ENCODE results near the gene ETV5. TPM values are rescaled to one million over a fixed set of nuclear protein-coding genes. Genes with fewer than 3 reads are reported as not detected.
A peak's percentile ranks its signal among the peaks of the same experiment; 100 is the strongest.

Gene ETV5
- total and polyA plus RNA-seq, 10 of the 15 experiments (the other 5 are each of a cell fraction or from before 2014, with no cell fraction given): 5.0 to 18.4 (median 7.4) TPM

GRCh38 chr3:186079925-186080324 is 29.0 kb downstream of the ETV5 start:
- no peaks in the 10 kb centered on the region for H3K36me3 ChIP-seq (ENCODE audit: control insufficient read depth in 2 of 2, insufficient read depth in 2 of 2, low read length in 1 of 2)
- ChIA-PET POLR2A (interaction anchor here (1.0 kb wide), 1 partner anchor 12 kb away, joined by 3 read pairs; no protein-coding TSS in a partner anchor), CTCF (no interaction called here), RAD21 (ENCODE audit: unreplicated experiment) (interaction anchor here (0.8 to 3.3 kb wide), 3 partner anchors 10 to 461 kb away, joined by 3 to 14 read pairs (median 3); no protein-coding TSS in a partner anchor), SMC1A (ENCODE audit: uncharacterized antibody, unreplicated experiment) (interaction anchor here (1.1 to 4.8 kb wide), 4 partner anchors 11 to 146 kb away, joined by 3 to 30 read pairs (median 6); no protein-coding TSS in a partner anchor)
- H3K4me1 ChIP-seq (ENCODE audit: control insufficient read depth, insufficient read depth, low read length): no peaks in the 10 kb centered on the region
- H3K4me3 ChIP-seq: no peak overlapping the region
- H3K9me3 ChIP-seq (replicated peaks; ENCODE audit: control insufficient read depth, insufficient read depth, low read length): peaks cover 2% of the 10 kb centered on the region; the same call in 1 of the 3 replicates
- H2AFZ ChIP-seq (ENCODE audit: control insufficient read depth, low read depth, low read length): no peak overlapping the region
- in situ Hi-C loops (cut with MboI) (no loop called here), intact Hi-C loops (cut with micrococcal nuclease; ENCODE audit: unreplicated experiment) (no loop called here)
- no peaks in the 10 kb centered on the region; a peak in 1 of 4 replicates for H3K27me3 ChIP-seq (replicated peaks in 1 of 2; ENCODE audit: control insufficient read depth in 2 of 2, insufficient read depth in 2 of 2, low read length in 1 of 2)
- no peak overlapping the region for H3K27ac ChIP-seq (ENCODE audit: control insufficient read depth, insufficient read depth)
- TF ChIP-seq ATF7 (IDR thresholded peaks at IDR 0.05; ENCODE audit: low read depth) (no peak), BACH1 (IDR thresholded peaks at IDR 0.05; ENCODE audit: borderline replicate concordance) (no peak)
- no peak for FAIRE-seq
- no peaks in the 10 kb centered on the region for H3K79me2 ChIP-seq (ENCODE audit: control insufficient read depth, insufficient read depth, low read length)
- no peak overlapping the region for H3K4me2 ChIP-seq (ENCODE audit: control insufficient read depth, insufficient read depth)
- 52% methylated on average over 7 of the region's 7 CpGs for WGBS (ENCODE audit: insufficient coverage, insufficient replicate concordance, low lambda C conversion rate, missing lambda C conversion rate)
- ATAC-seq: peak; percentile 56
- BruUV-seq (replicated peaks): no TSS peak
- no peak overlapping the region for H3K9ac ChIP-seq (ENCODE audit: control insufficient read depth, insufficient read depth, low read length)
- no peaks in the 10 kb centered on the region; the same call in 1 of the 2 replicates for H4K20me1 ChIP-seq (ENCODE audit: control insufficient read depth, insufficient read depth)
- no peak for DNase-seq (ENCODE audit: low read depth, low spot score)

DNA sequence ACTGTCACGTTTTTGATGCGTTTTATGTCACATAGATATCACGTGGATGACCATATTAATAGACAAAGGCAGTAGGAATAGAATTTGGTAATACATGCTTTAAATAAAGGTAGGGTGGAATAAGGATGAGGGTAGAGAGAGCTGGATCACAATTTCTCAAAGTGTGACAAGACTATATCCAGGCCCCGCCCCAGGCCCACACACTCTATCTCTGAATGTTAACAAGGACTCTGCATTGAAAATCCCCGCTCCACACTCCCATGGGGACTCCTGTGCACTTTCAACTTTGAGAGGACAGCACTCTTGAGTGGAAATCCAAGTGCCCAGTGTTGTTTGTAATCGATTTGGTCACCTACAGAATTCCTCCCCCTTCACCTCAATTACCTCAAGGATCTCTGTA is 31.4 kb downstream of the ETV5 start:
- no peak for FAIRE-seq
- ATAC-seq: no peak
- ChIA-PET POLR2A (no interaction called here), SMC1A (ENCODE audit: uncharacterized antibody, unreplicated experiment) (interaction anchor here (1.6 to 2.7 kb wide), 2 partner anchors 10 to 14 kb away, joined by 3 to 12 read pairs; no protein-coding TSS in a partner anchor), RAD21 (ENCODE audit: unreplicated experiment) (no interaction called here), CTCF (interaction anchor here (1.0 kb wide), 1 partner anchor 9 kb away, joined by 3 read pairs; no protein-coding TSS in a partner anchor)
- 48% methylated on average over 6 of the region's 6 CpGs for WGBS (ENCODE audit: insufficient coverage, insufficient replicate concordance, low lambda C conversion rate, missing lambda C conversion rate)
- no peak for DNase-seq (ENCODE audit: low read depth, low spot score)
- Histone ChIP-seq H3K36me3 (ENCODE audit: control insufficient read depth in 2 of 2, insufficient read depth in 2 of 2, low read length in 1 of 2) (no peaks in the 10 kb centered on the region), H2AFZ (ENCODE audit: control insufficient read depth, low read depth, low read length) (no peak overlapping the region), H3K4me2 (ENCODE audit: control insufficient read depth, insufficient read depth) (no peak overlapping the region), H3K27me3 (replicated peaks in 1 of 2; ENCODE audit: control insufficient read depth in 2 of 2, insufficient read depth in 2 of 2, low read length in 1 of 2) (no peaks in the 10 kb centered on the region; a peak in 1 of 4 replicates), H3K79me2 (ENCODE audit: control insufficient read depth, insufficient read depth, low read length) (no peaks in the 10 kb centered on the region), H3K9ac (ENCODE audit: control insufficient read depth, insufficient read depth, low read length) (no peak overlapping the region), H3K4me1 (ENCODE audit: control insufficient read depth, insufficient read depth, low read length) (no peaks in the 10 kb centered on the region), H4K20me1 (ENCODE audit: control insufficient read depth, insufficient read depth) (no peaks in the 10 kb centered on the region; the same call in 1 of the 2 replicates), H3K9me3 (replicated peaks; ENCODE audit: control insufficient read depth, insufficient read depth, low read length) (peaks cover 2% of the 10 kb centered on the region; the same call in 1 of the 3 replicates), H3K27ac (ENCODE audit: control insufficient read depth, insufficient read depth) (no peak overlapping the region), H3K4me3 (no peak overlapping the region)
- in situ Hi-C loops (cut with MboI) (no loop called here), intact Hi-C loops (cut with micrococcal nuclease; ENCODE audit: unreplicated experiment) (no loop called here)
- no TSS peak for BruUV-seq (replicated peaks)
- TF ChIP-seq BMI1 (IDR thresholded peaks at IDR 0.05; ENCODE audit: borderline replicate concordance): no peak
- TF ChIP-seq MEF2A (IDR thresholded peaks at IDR 0.05; ENCODE audit: insufficient read depth, low read depth, low read length): no peak
- no peak for TF ChIP-seq EGR1 (IDR thresholded peaks at IDR 0.05; ENCODE audit: borderline replicate concordance in 1 of 2, low read depth in 2 of 2, low read length in 2 of 2)
- TF ChIP-seq STAT3 (IDR thresholded peaks at IDR 0.05; ENCODE audit: low read depth, low read length): no peak
- no peak for TF ChIP-seq TARDBP (IDR thresholded peaks at IDR 0.05; ENCODE audit: borderline replicate concordance)
- TF ChIP-seq, protein P1, sequence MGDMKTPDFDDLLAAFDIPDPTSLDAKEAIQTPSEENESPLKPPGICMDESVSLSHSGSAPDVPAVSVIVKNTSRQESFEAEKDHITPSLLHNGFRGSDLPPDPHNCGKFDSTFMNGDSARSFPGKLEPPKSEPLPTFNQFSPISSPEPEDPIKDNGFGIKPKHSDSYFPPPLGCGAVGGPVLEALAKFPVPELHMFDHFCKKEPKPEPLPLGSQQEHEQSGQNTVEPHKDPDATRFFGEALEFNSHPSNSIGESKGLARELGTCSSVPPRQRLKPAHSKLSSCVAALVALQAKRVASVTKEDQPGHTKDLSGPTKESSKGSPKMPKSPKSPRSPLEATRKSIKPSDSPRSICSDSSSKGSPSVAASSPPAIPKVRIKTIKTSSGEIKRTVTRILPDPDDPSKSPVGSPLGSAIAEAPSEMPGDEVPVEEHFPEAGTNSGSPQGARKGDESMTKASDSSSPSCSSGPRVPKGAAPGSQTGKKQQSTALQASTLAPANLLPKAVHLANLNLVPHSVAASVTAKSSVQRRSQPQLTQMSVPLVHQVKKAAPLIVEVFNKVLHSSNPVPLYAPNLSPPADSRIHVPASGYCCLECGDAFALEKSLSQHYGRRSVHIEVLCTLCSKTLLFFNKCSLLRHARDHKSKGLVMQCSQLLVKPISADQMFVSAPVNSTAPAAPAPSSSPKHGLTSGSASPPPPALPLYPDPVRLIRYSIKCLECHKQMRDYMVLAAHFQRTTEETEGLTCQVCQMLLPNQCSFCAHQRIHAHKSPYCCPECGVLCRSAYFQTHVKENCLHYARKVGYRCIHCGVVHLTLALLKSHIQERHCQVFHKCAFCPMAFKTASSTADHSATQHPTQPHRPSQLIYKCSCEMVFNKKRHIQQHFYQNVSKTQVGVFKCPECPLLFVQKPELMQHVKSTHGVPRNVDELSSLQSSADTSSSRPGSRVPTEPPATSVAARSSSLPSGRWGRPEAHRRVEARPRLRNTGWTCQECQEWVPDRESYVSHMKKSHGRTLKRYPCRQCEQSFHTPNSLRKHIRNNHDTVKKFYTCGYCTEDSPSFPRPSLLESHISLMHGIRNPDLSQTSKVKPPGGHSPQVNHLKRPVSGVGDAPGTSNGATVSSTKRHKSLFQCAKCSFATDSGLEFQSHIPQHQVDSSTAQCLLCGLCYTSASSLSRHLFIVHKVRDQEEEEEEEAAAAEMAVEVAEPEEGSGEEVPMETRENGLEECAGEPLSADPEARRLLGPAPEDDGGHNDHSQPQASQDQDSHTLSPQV (IDR thresholded peaks at IDR 0.05): no peak
- TF ChIP-seq SUZ12 (IDR thresholded peaks at IDR 0.05; ENCODE audit: unreplicated experiment): no peak
- no peak for TF ChIP-seq BACH1 (IDR thresholded peaks at IDR 0.05; ENCODE audit: borderline replicate concordance)
- no peak for TF ChIP-seq SREBF1 (IDR thresholded peaks at IDR 0.05; ENCODE audit: low read length)
- TF ChIP-seq, protein P2, sequence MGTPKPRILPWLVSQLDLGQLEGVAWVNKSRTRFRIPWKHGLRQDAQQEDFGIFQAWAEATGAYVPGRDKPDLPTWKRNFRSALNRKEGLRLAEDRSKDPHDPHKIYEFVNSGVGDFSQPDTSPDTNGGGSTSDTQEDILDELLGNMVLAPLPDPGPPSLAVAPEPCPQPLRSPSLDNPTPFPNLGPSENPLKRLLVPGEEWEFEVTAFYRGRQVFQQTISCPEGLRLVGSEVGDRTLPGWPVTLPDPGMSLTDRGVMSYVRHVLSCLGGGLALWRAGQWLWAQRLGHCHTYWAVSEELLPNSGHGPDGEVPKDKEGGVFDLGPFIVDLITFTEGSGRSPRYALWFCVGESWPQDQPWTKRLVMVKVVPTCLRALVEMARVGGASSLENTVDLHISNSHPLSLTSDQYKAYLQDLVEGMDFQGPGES (IDR thresholded peaks at IDR 0.05): no peak
- no peak for TF ChIP-seq ESRRA (IDR thresholded peaks at IDR 0.05; ENCODE audit: low read length)
- TF ChIP-seq NR2C1 (IDR thresholded peaks at IDR 0.05): no peak

Measured in GM12878 (cell line).